Neural progenitor cell (in vitro differentiated cells): Measurements from ENCODE around the gene DOCK6.

Experiments used
- CTCF ChIP-seq: fragments of 200-600 bp; sonication (generic); IDR thresholded peaks from 2 replicates; pipeline ENCODE4 v1.5.1; 2017; ENCODE audit warnings: antibody characterized with exemption, mild to moderate bottlenecking
- EZH2 ChIP-seq: fragments of 200-600 bp; sonication (generic); IDR thresholded peaks from 2 replicates; pipeline ENCODE4 v1.6.1; 2017; ENCODE audit warnings: antibody characterized with exemption, mild to moderate bottlenecking, moderate library complexity
- EZH2phosphoT487 ChIP-seq: fragments of 200-600 bp; sonication (generic); IDR thresholded peaks from 2 replicates; pipeline ENCODE4 v1.6.1; 2017; ENCODE audit warnings: antibody characterized with exemption

- TF ChIP-seq CTCF (no peak), EZH2 (no peak), EZH2phosphoT487 (no peak)
These were observed 29.7 kb upstream of the DOCK6 start for GRCh38 chr19:11291991-11292390.
